Measurements from ENCODE around the gene MAP4K4.

MAP4K4 gene

GRCh38 chr2:101750688-101751087 lies 53.2 kb downstream of the MAP4K4 start:
- TF ChIP-seq POLR2A (IDR thresholded peaks at IDR 0.05; ENCODE audit: low read length): no peak

GRCh38 chr2:101751276-101751815 lies 53.8 kb downstream of the MAP4K4 start:
- TF ChIP-seq POLR2A (IDR thresholded peaks at IDR 0.05; ENCODE audit: low read length) (no peak), GATA1 (IDR thresholded peaks at IDR 0.05; ENCODE audit: low read depth, low read length) (no peak)
- no peak for DNase-seq

More at GRCh38 chr2:101750688-101751087, 53.2 kb downstream of the MAP4K4 start:
- no peak for DNase-seq

- TF ChIP-seq POLR2A (IDR thresholded peaks at IDR 0.05; ENCODE audit: low read length) (no peak), GATA1 (IDR thresholded peaks at IDR 0.05; ENCODE audit: low read depth, low read length) (no peak)
Measured at GRCh38 chr2:101751875-101752619, 54.5 kb downstream of the MAP4K4 start.

GRCh38 chr2:101752716-101753616 lies 55.5 kb downstream of the MAP4K4 start:
- TF ChIP-seq POLR2A (IDR thresholded peaks at IDR 0.05; ENCODE audit: low read length) (no peak), GATA1 (IDR thresholded peaks at IDR 0.05; ENCODE audit: low read depth, low read length) (no peak)
- no peak for DNase-seq

More at GRCh38 chr2:101751875-101752619, 54.5 kb downstream of the MAP4K4 start:
- DNase-seq: no peak

- DNase-seq: no peak
- TF ChIP-seq GATA1 (IDR thresholded peaks at IDR 0.05; ENCODE audit: low read depth, low read length) (no peak), POLR2A (IDR thresholded peaks at IDR 0.05; ENCODE audit: low read length) (no peak)
Measured at GRCh38 chr2:101753720-101754490, 56.4 kb downstream of the MAP4K4 start.

GRCh38 chr2:101754618-101755017 lies 57.1 kb downstream of the MAP4K4 start:
- DNase-seq: no peak
- TF ChIP-seq POLR2A (IDR thresholded peaks at IDR 0.05; ENCODE audit: low read length) (no peak), GATA1 (IDR thresholded peaks at IDR 0.05; ENCODE audit: low read depth, low read length) (no peak)

- DNase-seq: no peak
- TF ChIP-seq POLR2A (IDR thresholded peaks at IDR 0.05; ENCODE audit: low read length) (no peak), GATA1 (IDR thresholded peaks at IDR 0.05; ENCODE audit: low read depth, low read length) (no peak)
Measured at GRCh38 chr2:101756266-101756665, 58.8 kb downstream of the MAP4K4 start.

GRCh38 chr2:101758001-101758400 lies 60.5 kb downstream of the MAP4K4 start:
- DNase-seq: no peak
- TF ChIP-seq GATA1 (IDR thresholded peaks at IDR 0.05; ENCODE audit: low read depth, low read length) (no peak), POLR2A (IDR thresholded peaks at IDR 0.05; ENCODE audit: low read length) (no peak)

- DNase-seq: no peak
- TF ChIP-seq GATA1 (IDR thresholded peaks at IDR 0.05; ENCODE audit: low read depth, low read length): no peak
- no peak for TF ChIP-seq POLR2A (IDR thresholded peaks at IDR 0.05; ENCODE audit: low read length)
Measured at GRCh38 chr2:101759162-101759561, 61.7 kb downstream of the MAP4K4 start.

- no peak for DNase-seq
- TF ChIP-seq GATA1 (IDR thresholded peaks at IDR 0.05; ENCODE audit: low read depth, low read length) (no peak), POLR2A (IDR thresholded peaks at IDR 0.05; ENCODE audit: low read length) (no peak)
Measured at GRCh38 chr2:101762451-101763171, 65.1 kb downstream of the MAP4K4 start.

GRCh38 chr2:101763496-101764333 lies 66.2 kb downstream of the MAP4K4 start:
- no peak for DNase-seq
- TF ChIP-seq GATA1 (IDR thresholded peaks at IDR 0.05; ENCODE audit: low read depth, low read length) (no peak), POLR2A (IDR thresholded peaks at IDR 0.05; ENCODE audit: low read length) (no peak)

- TF ChIP-seq POLR2A (IDR thresholded peaks at IDR 0.05; ENCODE audit: low read length) (no peak), GATA1 (IDR thresholded peaks at IDR 0.05; ENCODE audit: low read depth, low read length) (no peak)
- no peak for DNase-seq
Measured at GRCh38 chr2:101766337-101766736, 68.8 kb downstream of the MAP4K4 start.

Data from erythroblast (primary cell).